Cardiac septum (tissue), 1 donor: ENCODE data around the gene NKX2-2. TPM values are rescaled to one million over a fixed set of nuclear protein-coding genes. Genes with fewer than 3 reads are reported as not detected.

Experiments used
- DNase-seq: peaks from one replicate; pipeline ENCODE4 v3.0.0-alpha.2; 2020; ENCODE audit warnings: low spot score
- intact Hi-C: fragments of 100-400 bp; cut with DNase I; formaldehyde crosslinking; loops from one replicate; pipeline ENCODE4 v1.14.0; 2022
- total RNA-seq: library from RNA; stranded (reverse); fragmentation: NEBNext Ultra II Directional; extraction: Animal tissue kit (Norgen Biotek cat#: 25700); gene quantifications from one replicate; pipeline ENCODE4 v1.2.1, GENCODE V29; 2021
- donor health status: DM: no; HTN: no; CAD: no.

The NKX2-2 gene
- total RNA-seq, 1 donor from 2014 or later = 0.11 TPM

DNA sequence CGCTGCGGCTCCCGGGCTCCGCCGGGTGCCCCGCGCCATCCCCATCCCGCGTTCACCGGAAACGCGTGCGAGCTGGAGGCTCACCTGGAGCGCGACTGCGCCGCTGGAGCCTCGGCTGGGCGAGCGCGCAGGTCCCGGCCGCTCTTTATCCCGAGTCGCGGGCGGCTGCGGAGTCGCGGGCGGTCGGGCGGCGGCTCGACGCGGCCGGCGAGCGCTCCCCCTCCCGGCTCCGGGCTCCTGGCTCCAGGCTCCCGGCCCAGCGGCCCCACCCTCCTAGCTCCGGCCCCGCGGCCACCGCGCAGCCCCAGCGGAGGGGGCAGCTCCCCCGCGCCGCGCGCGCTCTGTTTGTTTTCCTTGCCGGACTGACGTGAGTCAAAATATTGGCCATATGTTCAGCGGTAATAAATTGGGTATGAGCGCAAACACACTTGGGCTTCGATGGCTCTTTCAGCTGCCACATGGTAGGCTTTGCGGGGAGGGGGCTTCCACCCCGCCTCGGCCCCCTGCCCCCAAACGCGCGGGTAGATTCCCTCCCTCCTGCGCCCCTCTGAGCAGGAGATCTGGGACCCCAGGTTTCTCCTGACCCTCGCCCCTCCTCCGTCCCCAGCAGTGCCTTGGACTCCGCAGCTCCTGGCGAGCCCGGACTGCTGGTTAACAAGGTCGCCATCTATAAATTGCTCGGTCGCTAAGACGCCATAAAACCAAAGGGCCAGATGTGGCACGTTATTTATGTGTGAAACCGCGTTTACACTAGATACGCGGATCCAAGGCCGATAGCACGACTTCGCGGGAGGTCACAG is 8.8 kb upstream of the NKX2-2 start:
- intact Hi-C loops = no loop called here
- no peak for DNase-seq

DNA sequence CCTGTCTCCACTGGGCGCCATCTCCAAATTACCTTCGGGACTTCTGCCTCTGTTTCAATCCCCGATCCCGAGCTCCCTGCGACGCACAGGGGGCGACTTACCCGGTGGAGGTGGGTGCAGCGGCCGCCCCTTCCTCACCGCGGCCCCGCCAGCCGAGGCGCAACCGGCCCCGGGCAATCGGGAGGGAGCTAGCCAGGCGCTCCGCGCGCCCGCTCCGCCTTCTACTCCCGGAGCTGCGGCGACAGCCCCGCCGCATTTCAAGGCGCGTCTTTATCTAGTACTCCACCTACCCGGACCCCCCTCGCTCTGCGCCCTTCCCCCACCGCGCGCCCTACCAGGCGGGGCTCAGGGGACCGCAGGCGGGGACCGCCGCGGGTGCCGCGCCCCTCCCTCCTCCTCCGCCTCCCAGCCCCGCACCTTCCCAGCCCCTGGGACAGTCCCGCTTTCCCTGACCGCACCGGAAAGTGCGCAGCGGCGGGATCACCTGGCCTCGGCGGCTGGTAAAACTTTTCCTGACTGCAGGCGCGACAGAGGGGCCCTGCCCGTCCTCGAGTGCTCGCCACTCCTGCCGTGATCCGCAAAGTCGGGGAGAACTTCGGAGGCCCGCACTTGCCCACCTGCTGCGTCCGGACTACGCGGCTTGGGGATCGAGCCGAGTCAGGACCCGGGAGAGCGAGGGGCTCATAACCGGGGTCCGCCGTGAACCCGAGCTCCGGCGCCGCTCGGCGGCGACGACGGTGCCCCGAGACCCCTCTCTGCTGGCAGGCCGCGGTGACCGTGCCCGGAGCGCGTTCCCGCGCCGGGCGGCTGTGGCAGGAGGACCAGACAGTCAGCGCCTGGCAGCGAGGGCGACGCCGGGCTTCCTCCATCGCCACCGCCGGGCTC is 8.0 kb upstream of the NKX2-2 start:
- no peak for DNase-seq
- intact Hi-C loops = no loop called here

DNA sequence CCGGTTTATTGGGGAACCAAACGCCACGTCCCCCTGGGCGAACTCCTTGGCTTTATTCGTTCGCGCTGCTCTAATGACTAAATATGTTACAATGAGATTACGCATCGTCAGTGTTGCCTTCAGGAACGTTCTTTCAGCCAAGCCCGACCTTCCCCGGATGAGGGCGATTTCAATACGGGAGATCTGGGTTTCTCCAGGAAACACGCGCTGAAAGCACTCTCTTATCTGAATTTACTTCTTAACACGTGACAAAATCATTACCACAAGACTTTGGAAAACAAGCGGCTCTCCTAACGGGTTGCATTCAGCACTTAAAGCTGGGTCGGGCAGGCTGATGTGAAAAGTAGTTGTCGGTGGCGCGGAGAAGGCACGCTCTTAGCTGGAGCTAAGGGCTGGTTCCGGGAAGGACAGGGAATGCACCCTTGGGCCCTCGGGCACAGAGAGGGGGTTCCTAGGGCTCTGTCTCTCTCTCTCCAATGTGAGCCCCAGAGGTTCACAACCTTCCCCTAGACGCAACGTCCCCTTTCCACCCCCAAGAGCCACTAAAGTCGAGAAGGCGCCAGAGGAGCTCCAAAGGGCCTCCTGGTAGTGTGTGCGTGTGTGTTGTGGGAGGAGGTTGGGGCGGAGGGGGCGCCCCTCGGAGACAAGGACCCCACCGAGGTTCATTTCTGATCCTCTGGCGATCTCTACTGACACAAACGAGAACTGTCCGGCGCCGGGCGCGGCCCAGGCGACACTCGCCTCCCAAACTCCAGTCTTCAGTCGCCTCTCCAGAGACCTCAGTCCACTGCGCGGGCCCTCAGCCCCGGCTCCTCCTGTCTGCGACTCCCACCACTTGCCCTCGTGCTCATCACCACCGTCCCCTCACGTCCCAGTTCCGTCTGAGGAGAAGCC is 7.1 kb upstream of the NKX2-2 start:
- no peak for DNase-seq
- intact Hi-C loops = no loop called here

DNA sequence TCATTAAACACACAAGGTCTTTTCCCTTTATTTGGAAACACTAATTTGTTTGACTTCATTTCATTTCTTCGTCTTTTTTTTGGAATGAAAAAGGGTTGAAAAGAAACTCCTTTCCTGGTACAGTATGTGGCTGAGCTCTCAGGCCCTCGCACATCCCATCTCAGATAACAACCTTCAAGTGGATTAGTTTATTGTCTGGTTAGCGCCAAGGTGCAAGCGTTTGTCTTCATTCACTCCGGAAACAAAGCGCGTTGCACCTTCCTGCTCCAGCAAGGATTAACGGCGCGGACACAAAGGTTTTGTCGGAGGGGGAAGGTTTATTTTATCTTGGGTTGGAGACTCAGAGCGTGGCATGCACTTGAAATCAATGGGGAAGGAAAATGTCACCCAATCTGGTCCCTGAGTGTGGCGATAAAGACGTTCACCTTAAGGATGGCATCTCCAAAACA is 5.3 kb upstream of the NKX2-2 start:
- intact Hi-C loops = loop anchor here (5.0 kb wide), 1 partner anchor 122 kb away; the partner anchor contains the start of gene NKX2-4
- no peak for DNase-seq

DNA sequence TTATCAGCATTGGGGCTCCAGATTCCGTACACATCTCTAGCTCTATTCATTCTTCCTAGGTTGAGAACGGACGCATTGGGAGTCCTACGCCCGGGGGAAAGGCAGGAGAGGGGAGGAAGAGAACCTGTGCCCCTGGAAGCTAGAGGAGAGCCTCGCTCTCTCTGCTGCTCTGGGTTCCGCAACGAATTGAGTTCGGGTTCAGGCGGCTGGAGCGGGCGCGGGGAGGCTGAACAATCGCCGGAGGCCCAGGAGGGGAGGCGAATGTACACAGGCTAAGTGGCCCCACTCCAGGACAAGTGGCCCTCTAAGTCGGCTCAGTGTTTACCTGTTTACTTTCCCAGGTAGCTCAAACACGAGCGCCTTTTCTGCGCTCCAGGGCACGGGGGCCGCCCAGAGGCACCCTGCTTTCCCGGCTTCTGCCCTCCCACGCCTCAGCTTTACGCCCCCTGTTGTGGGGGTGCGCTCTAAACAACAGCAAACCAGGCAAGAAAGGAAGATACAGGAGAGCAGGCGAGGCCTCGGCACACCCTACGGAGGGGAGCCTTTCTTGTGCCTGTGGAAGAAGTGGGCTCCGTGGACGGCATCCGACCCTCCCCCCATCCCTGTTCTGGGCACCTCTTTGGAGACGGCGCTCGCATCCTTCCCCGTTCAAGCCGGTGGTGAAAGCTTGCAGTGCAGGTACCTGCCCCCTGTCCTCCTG is 4.6 kb upstream of the NKX2-2 start:
- DNase-seq = no peak
- intact Hi-C loops = loop anchor here (5.0 kb wide), 1 partner anchor 121 kb away; the partner anchor contains the start of gene NKX2-4

DNA sequence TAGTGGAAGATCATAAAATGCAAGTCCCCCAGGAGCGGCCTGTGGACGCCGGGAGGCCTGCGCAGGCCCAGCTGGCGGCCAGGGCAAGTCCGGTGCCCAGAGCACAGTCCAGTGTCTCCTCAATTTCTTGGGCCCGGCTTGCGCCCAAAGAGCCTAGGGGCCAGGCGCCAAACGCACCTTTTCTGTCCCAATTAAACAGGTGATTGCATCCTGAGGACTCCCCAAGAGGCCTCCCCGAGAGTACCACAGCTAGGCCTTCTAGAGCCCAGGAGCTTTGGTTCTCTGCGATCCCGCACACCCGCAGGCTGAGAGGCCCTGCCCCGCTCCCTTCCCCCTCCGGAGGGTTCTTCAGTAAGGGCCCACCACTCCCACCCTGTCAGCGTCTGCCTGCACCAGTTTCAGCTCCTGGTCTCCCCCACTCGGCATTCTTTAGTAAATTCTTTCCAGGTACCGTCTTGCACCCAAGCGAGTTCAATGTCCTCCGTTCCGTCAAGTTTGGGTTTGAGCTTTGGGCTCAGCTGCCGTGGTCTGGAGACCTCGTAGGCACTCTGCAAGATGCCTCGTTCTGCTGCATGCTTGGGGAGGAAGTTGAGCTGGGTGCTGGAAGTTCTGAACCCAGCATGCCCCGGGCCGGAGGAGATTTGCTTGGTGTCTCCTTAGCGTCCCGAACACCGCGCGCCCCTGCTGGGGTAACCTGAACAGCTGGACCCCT is 3.9 kb upstream of the NKX2-2 start:
- no peak for DNase-seq
- intact Hi-C loops = loop anchor here (5.0 kb wide), 1 partner anchor 120 kb away; the partner anchor contains the start of gene NKX2-4

DNA sequence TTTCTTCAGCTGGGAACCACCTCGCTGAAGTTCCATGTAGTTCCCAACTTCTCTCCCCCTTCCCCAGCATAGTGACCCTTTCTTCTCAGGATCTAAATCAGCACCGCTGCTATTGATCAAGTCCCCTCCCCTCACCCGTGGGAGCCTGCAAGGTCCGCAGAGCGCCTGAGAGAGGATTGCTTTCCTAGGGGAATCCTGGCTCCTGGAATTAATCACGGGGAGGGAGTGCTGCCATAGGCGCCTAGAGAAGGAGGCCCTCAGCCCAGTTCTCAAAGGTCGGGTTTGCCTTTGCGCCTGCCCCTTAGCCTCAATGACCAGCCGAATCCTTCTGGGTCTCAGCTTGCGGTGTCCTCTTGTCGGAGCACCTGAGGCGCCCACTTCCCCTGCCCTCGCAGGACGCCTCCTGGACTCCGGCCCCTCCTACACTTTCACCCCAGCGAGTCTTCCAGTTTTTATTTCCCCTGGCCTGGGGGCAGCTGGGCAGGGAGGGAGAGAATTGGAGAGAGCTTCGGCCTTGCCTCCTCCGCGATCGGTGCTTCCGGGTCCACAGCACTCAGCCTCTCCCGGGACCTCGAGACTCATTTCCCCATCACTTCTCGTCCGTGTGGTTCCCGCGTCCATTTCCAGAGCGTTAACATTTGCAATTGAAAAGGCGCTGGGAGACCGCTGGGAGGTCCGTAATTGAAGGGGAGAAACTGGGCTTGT is 3.1 kb upstream of the NKX2-2 start:
- no peak for DNase-seq
- intact Hi-C loops = loop anchor here (5.0 kb wide), 1 partner anchor 120 kb away; the partner anchor contains the start of gene NKX2-4

DNA sequence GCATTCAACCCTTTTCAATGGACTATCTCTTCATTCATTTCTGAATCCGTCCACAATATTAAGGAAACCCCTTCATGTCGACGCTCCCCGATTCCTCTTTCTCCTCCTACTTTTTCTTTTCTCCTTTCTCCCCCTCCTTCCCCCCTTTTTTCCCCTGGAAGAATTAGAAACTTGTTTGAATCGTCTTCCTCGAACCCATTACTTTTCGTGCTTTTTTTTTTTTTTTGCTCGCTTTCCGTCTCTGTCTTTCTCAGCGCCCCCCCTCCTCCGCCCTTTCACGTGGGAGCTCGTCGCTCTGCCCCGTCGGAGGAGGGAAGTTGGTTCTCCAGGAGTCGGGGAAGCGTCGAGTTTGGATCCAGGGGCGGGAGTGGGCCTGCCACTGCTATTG is 2.3 kb upstream of the NKX2-2 start:
- DNase-seq = no peak
- intact Hi-C loops = loop anchor here (5.0 kb wide), 1 partner anchor 119 kb away; the partner anchor contains the start of gene NKX2-4

DNA sequence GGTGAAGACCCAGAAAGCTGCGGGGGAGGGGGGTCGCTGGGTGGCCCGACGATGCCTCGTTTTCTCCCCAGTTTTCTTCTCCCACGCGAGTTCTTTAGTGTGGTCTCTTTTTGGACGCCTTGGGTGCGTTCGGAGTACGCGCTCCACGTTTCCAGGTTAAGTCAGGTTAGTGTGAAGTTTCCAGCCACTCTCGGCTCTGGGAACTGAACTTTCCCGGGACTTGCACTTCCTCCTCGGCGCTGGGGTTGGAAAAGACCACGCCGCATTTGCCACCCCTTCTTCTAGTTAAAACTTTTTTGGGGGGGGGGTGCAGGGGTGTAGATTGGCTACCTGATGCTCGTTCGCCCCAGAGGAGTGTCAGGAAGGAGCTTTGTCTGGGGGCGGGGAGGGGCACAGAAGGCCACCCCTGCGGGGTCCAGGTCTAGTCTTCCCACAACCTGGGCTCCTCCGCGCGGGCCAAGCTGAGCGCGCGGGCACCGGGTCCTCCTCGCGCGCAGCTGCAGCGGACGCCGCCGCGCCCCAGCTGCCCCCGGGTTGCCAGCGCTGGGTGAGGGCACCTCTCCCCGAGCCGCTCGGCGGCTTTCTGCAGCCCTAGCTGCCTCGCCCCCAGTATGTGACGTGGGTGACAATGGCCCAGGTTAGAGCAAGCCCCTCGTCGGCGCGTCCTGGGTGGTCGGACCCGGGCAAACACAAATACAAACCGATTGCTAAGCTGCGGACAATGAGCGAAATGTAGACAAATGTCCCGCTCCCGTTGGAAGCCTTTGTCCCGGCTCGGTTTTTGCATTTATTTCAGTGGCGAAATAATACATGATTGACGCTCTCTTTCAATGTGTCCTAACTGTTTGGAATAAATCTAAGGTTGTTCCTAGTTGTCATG is 1.7 kb upstream of the NKX2-2 start:
- intact Hi-C loops = loop anchor here (5.0 kb wide), 1 partner anchor 118 kb away; the partner anchor contains the start of gene NKX2-4
- no peak for DNase-seq

DNA sequence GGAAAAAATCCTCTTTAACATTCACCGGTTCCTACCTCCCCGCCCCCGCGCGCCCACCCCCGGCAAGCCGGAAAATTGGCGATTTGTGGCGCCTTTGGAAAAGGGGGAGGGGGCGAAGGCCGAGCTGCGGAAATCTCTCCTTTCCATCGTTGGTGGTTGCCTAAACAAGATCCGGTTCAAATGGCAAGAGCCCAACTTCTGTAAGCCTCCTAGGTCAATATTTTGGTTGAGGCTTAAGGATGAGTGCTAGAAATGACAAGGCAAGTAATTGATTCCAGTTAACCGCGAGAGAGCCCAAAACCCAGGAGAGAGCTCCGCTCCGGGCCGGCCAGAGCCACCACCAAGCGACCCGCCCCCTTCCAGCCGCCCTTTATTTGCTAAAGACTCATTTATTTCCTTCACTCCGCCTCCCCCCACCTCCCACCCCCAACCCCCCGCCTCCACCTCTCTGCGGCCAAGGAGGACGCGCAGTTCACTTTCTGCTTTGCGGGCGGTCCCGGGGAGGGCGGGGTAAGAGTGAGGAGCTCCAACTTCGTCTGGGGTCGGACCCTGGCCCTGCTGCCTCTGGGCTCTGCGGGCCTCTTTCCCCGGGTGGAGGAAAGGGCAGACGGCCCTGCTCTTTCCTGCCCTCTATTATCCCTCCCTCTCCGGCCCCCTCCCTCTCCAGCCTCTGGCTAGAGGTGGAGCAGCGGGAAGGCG is 838 bp upstream of the NKX2-2 start:
- intact Hi-C loops = loop anchor here (5.0 kb wide), 1 partner anchor 117 kb away; the partner anchor contains the start of gene NKX2-4

DNA sequence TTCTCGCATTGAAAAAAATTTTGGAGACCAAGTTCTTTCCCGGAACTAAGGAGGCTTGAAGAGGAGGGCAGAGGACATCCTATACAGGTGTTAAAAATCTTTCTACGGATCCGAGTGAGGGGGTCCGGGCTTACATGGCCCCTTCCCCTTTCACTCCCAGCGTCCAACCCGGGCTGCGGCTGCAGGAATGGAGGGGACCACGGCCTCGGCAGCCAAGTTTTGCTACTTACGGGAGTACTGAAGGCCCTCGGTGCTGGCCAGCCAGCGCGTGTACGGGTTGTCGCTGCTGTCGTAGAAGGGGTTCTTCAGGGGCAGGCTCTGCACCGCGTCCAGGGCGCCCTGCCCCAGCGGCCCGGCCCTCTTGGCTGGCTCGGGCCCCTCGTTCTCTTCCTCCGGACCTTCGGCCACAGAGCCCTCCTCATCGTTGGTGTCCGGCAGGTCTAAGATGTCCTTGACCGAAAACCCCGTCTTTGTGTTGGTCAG is 642 bp downstream of the NKX2-2 start:
- DNase-seq = no peak
- intact Hi-C loops = no loop called here

More for the DNA sequence above, 838 bp upstream of the NKX2-2 start:
- DNase-seq = no peak

DNA sequence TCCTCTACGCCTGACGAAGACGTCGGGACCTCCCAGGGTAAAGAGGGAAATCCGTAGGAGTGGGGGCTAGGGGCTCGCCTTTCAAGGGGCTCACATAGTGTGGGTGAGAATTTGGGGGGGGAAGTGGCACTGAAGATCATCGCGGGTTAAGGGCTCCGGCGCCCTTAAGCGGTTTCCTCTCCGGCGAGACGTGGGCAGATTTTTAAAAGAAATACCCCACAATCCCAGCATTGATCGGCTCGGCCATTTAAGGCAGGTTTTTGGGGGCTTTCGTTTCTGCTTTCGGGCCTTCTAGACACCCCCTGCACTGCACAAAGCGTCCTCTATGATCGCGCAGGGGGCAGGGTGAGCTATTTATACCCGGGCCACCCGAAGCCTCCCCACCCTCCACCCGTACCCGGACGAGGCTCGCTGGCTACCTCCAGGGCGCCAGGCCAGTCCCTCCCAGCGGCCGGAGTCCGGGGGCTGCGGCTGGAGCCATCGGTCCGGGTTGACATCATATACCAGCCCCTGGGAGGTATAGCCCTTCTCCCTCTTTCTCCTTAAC is 1.2 kb downstream of the NKX2-2 start:
- no peak for DNase-seq
- intact Hi-C loops = no loop called here

DNA sequence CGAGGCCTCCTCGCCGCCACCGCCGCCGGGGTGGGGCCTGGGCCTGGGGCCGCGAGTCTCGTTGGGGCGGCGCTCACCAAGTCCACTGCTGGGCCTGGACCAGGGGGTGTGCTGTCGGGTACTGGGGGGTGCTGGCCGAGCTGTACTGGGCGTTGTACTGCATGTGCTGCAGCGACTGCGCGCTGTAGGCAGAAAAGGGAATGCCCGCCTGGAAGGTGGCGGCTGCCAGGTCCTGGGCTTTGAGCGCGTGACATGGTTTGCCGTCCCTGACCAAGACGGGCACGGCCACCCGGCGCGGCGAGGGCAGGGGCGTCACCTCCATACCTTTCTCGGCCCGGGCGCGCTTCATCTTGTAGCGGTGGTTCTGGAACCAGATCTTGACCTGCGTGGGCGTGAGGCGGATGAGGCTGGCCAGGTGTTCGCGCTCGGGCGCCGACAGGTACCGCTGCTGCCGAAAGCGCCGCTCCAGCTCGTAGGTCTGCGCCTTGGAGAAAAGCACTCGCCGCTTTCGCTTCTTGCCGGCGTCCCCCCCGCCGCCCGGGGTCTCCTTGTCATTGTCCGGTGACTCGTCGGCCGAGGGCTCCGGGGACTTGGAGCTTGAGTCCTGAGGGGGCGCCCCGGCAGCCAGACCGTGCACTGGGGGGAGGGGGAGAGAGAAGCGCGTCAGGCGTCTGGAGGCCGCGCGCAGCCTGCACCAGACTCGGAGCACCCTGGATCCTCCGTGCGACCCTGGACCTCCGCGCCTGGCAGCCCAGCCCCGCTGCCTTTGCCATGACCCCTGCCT is 1.8 kb downstream of the NKX2-2 start:
- no peak for DNase-seq
- intact Hi-C loops = no loop called here

DNA sequence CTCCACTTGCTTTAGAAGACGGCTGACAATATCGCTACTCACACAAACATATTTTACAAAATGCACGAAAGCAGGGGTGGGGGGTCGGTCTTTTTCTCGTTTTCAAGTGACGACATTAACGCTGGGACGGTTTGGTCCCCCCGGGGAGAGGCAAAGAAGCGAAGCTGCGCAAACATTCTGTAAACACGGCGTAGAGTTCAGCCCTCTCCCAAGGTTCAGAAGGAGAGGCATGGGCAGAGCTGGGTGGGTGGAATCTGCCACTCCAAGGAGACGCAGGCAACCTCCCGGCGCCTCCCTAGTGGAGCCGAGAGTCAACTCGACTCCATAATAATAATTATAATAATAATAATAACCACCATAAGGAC is 2.4 kb downstream of the NKX2-2 start:
- intact Hi-C loops = no loop called here

More for the DNA sequence above, 2.4 kb downstream of the NKX2-2 start:
- no peak for DNase-seq
